GM18498 (cell line): ENCODE results near the gene AGO3.
"Not testable (repeated sequence)": the region's sequence is repeated elsewhere in the genome, so short reads cannot be mapped to it uniquely, and the experiment has no call there.

Experiments
- ATAC-seq: cut with Tn5 transposase; IDR thresholded peaks from one replicate; pipeline ENCODE4 v1.9.1; 2021; ENCODE audit warnings: mild to moderate bottlenecking, moderate library complexity; ENCODE audit not compliant: unreplicated experiment

AGO3 gene

GRCh38 chr1:35924838-35925237, 6.1 kb upstream of the AGO3 start:
- no peak for ATAC-seq

- no peak for ATAC-seq
Observed at GRCh38 chr1:35925741-35926140, 5.2 kb upstream of the AGO3 start.

- ATAC-seq = no peak
Observed at GRCh38 chr1:35927472-35927871, 3.4 kb upstream of the AGO3 start.

GRCh38 chr1:35929730-35930592, 944 bp upstream of the AGO3 start:
- no peak for ATAC-seq

GRCh38 chr1:35931446-35932157, 697 bp downstream of the AGO3 start:
- peak; percentile 30 for ATAC-seq

- no peak for ATAC-seq
Observed at GRCh38 chr1:35932158-35932636, 1.3 kb downstream of the AGO3 start.

GRCh38 chr1:35932941-35933340, 2.0 kb downstream of the AGO3 start:
- ATAC-seq = no peak

GRCh38 chr1:35935442-35936388, 4.8 kb downstream of the AGO3 start:
- ATAC-seq = no peak

GRCh38 chr1:35936838-35937237, 5.9 kb downstream of the AGO3 start:
- ATAC-seq = no peak

- ATAC-seq = no peak
Observed at GRCh38 chr1:35939484-35939883, 8.6 kb downstream of the AGO3 start.

- ATAC-seq = no peak
Observed at GRCh38 chr1:35945327-35945726, 14.4 kb downstream of the AGO3 start.

GRCh38 chr1:35947547-35947946, 16.6 kb downstream of the AGO3 start:
- no peak for ATAC-seq

GRCh38 chr1:35958558-35958957, 27.7 kb downstream of the AGO3 start:
- no peak for ATAC-seq

- no peak for ATAC-seq
Observed at GRCh38 chr1:35959304-35959703, 28.4 kb downstream of the AGO3 start.

GRCh38 chr1:35962952-35963351, 32.0 kb downstream of the AGO3 start:
- ATAC-seq = no peak

- not testable (repeated sequence) for ATAC-seq
Observed at GRCh38 chr1:35964277-35964676, 33.4 kb downstream of the AGO3 start.

- ATAC-seq = no peak
Observed at GRCh38 chr1:35968396-35968795, 37.5 kb downstream of the AGO3 start.

- no peak for ATAC-seq
Observed at GRCh38 chr1:35971601-35972000, 40.7 kb downstream of the AGO3 start.

- not testable (repeated sequence) for ATAC-seq
Observed at GRCh38 chr1:35972631-35973030, 41.7 kb downstream of the AGO3 start.

- ATAC-seq = no peak
Observed at GRCh38 chr1:35980090-35980489, 49.2 kb downstream of the AGO3 start.

GRCh38 chr1:35988237-35988636, 57.3 kb downstream of the AGO3 start:
- no peak for ATAC-seq
